GM23338 (cell line): ENCODE measurements around the gene GAK. TPM values are rescaled to one million over a fixed set of nuclear protein-coding genes. Genes with fewer than 3 reads are reported as not detected.

Experiments used
- ATAC-seq: fragments of 200-7000 bp; cut with Tn5 transposase; 3 replicates; pipeline ENCODE4 v1.9.1; 2020
- DNase-seq: peaks from one replicate; pipeline ENCODE4 v3.0.0-alpha.2; 2015; ENCODE audit warnings: low spot score
- H2AFZ ChIP-seq: fragments of 200-600 bp; sonication (generic); 2 replicates; pipeline ENCODE4 v1.8.0; 2016; ENCODE audit warnings: antibody characterized with exemption, mild to moderate bottlenecking, moderate library complexity
- H3F3A ChIP-seq: fragments of 200-600 bp; sonication (generic); replicated peaks from 2 replicates; pipeline ENCODE4 v1.8.0; 2017; ENCODE audit warnings: antibody characterized with exemption, mixed run types, low read depth
- H3K27ac ChIP-seq: fragments of 200-600 bp; sonication (generic); 2 replicates; pipeline ENCODE4 v1.6.1; 2016; ENCODE audit warnings: low read depth
- H3K27me3 ChIP-seq: fragments of 200-600 bp; sonication (generic); 2 replicates; pipeline ENCODE4 v1.8.0; 2016; ENCODE audit warnings: mild to moderate bottlenecking, mixed run types, moderate library complexity; ENCODE audit not compliant: insufficient read depth
- H3K36me3 ChIP-seq: fragments of 200-600 bp; sonication (generic); 2 replicates; pipeline ENCODE4 v1.8.0; 2016; ENCODE audit warnings: mild to moderate bottlenecking; ENCODE audit not compliant: insufficient read depth
- H3K4me1 ChIP-seq: fragments of 200-600 bp; sonication (generic); 2 replicates; pipeline ENCODE4 v1.8.0; 2016; ENCODE audit warnings: mild to moderate bottlenecking, moderate library complexity; ENCODE audit not compliant: insufficient read depth
- H3K4me2 ChIP-seq: fragments of 200-600 bp; sonication (generic); 2 replicates; pipeline ENCODE4 v1.7.1; 2017; ENCODE audit warnings: mixed run types
- H3K4me3 ChIP-seq: fragments of 200-600 bp; sonication (generic); 2 replicates; pipeline ENCODE4 v1.6.1; 2016; ENCODE audit warnings: mixed run types
- H3K79me2 ChIP-seq: fragments of 200-600 bp; sonication (generic); replicated peaks from 2 replicates; pipeline ENCODE4 v1.8.0; 2017; ENCODE audit warnings: mild to moderate bottlenecking; ENCODE audit not compliant: insufficient read depth
- H3K9me2 ChIP-seq: fragments of 200-600 bp; sonication (generic); 2 replicates; pipeline ENCODE4 v1.8.0; 2017; ENCODE audit not compliant: insufficient read depth
- H4K20me1 ChIP-seq: fragments of 200-600 bp; sonication (generic); replicated peaks from 2 replicates; pipeline ENCODE4 v1.8.0; 2017; ENCODE audit warnings: mild to moderate bottlenecking; ENCODE audit not compliant: insufficient read depth
- H3K27ac Mint-ChIP-seq: 2 replicates; pipeline ENCODE4 v1.8.0; 2020; ENCODE audit warnings: inconsistent platforms, mild to moderate bottlenecking, moderate library complexity, mixed read lengths
- H3K27me3 Mint-ChIP-seq: 3 replicates; pipeline ENCODE4 v1.8.0; 2022; ENCODE audit warnings: low read depth, mild to moderate bottlenecking, moderate library complexity, mixed read lengths, inconsistent platforms; ENCODE audit not compliant: insufficient read depth, poor library complexity
- H3K36me3 Mint-ChIP-seq: 3 replicates; pipeline ENCODE4 v1.8.0; 2021; ENCODE audit warnings: low read depth, mild to moderate bottlenecking, inconsistent platforms, moderate library complexity, mixed read lengths
- H3K4me1 Mint-ChIP-seq: 3 replicates; pipeline ENCODE4 v1.8.0; 2020; ENCODE audit warnings: mild to moderate bottlenecking, inconsistent platforms, mixed read lengths
- H3K4me3 Mint-ChIP-seq: 3 replicates; pipeline ENCODE4 v1.8.0; 2021; ENCODE audit warnings: moderate library complexity, mild to moderate bottlenecking, inconsistent platforms, mixed read lengths
- H3K9me3 Mint-ChIP-seq: 3 replicates; pipeline ENCODE4 v1.8.0; 2020; ENCODE audit warnings: moderate library complexity, mild to moderate bottlenecking, inconsistent platforms, mixed read lengths
- CREB1 ChIP-seq: fragments of 250-450 bp; sonication (Bioruptor Pico); IDR thresholded peaks from 2 replicates; pipeline ENCODE4 v1.5.0; 2020; ENCODE audit warnings: low read depth, mild to moderate bottlenecking, moderate library complexity
- EZH2 ChIP-seq: fragments of 200-600 bp; sonication (generic); IDR thresholded peaks from one replicate; pipeline ENCODE4 v1.8.0; 2017; ENCODE audit warnings: antibody characterized with exemption, mild to moderate bottlenecking, low read depth; ENCODE audit not compliant: unreplicated experiment
- EZH2phosphoT487 ChIP-seq: fragments of 200-600 bp; sonication (generic); IDR thresholded peaks from one replicate; pipeline ENCODE4 v1.8.1; 2018; ENCODE audit warnings: antibody characterized with exemption; ENCODE audit not compliant: unreplicated experiment
- JUNB ChIP-seq: IDR thresholded peaks from one replicate; pipeline ENCODE4 v1.6.1; 2016; ENCODE audit warnings: antibody characterized with exemption; ENCODE audit not compliant: unreplicated experiment
- POLR2AphosphoS5 ChIP-seq: IDR thresholded peaks from 2 replicates; pipeline ENCODE4 v1.6.1; 2016; ENCODE audit warnings: antibody characterized with exemption, low read depth
- STAT1 ChIP-seq: IDR thresholded peaks from one replicate; pipeline ENCODE4 v1.6.1; 2016; ENCODE audit warnings: antibody characterized with exemption; ENCODE audit not compliant: unreplicated experiment
- ZNF114 ChIP-seq: fragments of 250-450 bp; sonication (Bioruptor Pico); IDR thresholded peaks from 2 replicates; pipeline ENCODE4 v1.5.0; 2020; ENCODE audit warnings: mild to moderate bottlenecking, moderate library complexity
- ZNF331 ChIP-seq: fragments of 250-450 bp; sonication (Bioruptor Pico); IDR thresholded peaks from 2 replicates; pipeline ENCODE4 v1.5.0; 2020; ENCODE audit warnings: low read depth, mild to moderate bottlenecking, moderate library complexity
- polyA plus RNA-seq: library from polyadenylated mRNA; unstranded; fragments of >200 nt; fragmentation: Nextera tagmentation; extraction: Ambion mirVana; gene quantifications from 2 replicates; pipeline ENCODE4 v1.2.1, GENCODE V29; 2016
- total RNA-seq: library from RNA; depleted of rRNA; stranded (reverse); fragments of >200 nt; shearing (Covaris generic); gene quantifications from 2 replicates; pipeline ENCODE4 v1.2.3, GENCODE V29; 2014
- TF ChIP-seq, protein P1 (sequence below), 2 experiments: fragments of 200-600 bp in 1 of 2; sonication (generic) in 1 of 2; conservative IDR thresholded peaks; 2 replicates each; pipeline versions ENCODE4 v1.5.1 to v1.6.1; 2016 to 2017; ENCODE audit warnings: antibody characterized with exemption in 2 of 2, low read depth in 2 of 2, mild to moderate bottlenecking in 2 of 2, moderate library complexity in 1 of 2
- TF ChIP-seq, protein P2 (sequence below): IDR thresholded peaks from 2 replicates; pipeline ENCODE4 v1.6.1; 2016; ENCODE audit warnings: antibody characterized with exemption
- TF ChIP-seq, protein P3 (sequence below): IDR thresholded peaks from one replicate; pipeline ENCODE4 v1.6.1; 2018; ENCODE audit warnings: antibody characterized with exemption; ENCODE audit not compliant: unreplicated experiment

GAK gene
- total and polyA plus RNA-seq, 2 experiments from 2014 or later: 48.5 to 124 TPM

DNA sequence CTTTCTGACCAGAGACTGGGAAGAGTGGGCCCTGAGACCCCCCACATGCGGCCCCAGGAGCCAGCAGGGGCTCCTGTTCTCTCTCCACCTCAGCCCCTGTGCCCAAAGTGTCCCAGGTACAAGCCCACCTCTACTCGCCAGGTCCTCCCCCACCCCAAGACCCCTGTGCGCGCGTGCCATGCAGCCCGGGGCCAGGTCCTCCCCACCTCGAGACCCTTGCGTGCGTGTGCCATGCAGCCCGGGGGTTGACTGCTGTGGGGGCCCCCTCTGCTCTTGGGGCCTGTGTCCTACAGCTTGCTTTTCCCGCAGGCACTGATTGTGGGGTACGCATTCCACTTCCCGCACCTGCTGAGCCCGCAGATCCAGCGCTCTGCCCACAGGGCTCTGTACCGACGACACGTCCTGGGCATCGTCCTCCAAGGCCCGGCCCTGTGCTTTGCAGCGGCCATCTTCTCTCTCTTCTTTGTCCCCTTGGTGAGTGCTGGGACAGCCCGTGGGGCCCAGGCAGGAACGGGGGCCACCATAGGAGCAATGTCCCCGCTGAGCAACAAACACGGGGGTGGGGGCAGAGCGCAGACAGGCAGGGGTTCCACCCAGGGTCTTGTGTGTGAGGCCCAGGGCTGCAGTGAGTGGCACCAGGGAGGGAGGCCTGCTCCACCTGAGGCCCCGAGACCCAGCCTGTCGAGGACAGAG lies 20.9 kb upstream of the GAK start:
- Histone ChIP-seq H3K4me3 (no peak overlapping the region), H2AFZ (no peak overlapping the region), H3K36me3 (no peaks in the 10 kb centered on the region), H3K4me1 (no peaks in the 10 kb centered on the region), H3K9me2 (no peaks in the 10 kb centered on the region), H3F3A (no peaks in the 10 kb centered on the region), H3K27ac (no peak overlapping the region), H3K4me2 (no peak overlapping the region), H3K27me3 (no peaks in the 10 kb centered on the region), H3K79me2 (no peaks in the 10 kb centered on the region), H4K20me1 (no peaks in the 10 kb centered on the region; the same call in 1 of the 2 replicates)
- Mint-ChIP-seq H3K36me3 (no peaks in the 10 kb centered on the region; the same call in 2 of the 3 replicates), H3K27me3 (peaks cover 5% of the 10 kb centered on the region), H3K27ac (no peak overlapping the region), H3K9me3 (no peaks in the 10 kb centered on the region), H3K4me1 (peaks cover 5% of the 10 kb centered on the region; the same call in 2 of the 3 replicates), H3K4me3 (no peak overlapping the region)
- TF ChIP-seq ZNF114 (no peak), EZH2phosphoT487 (no peak), CREB1 (CRISPR knock-in tag) (no peak), ZNF331 (no peak), STAT1 (no peak), POLR2AphosphoS5 (no peak), EZH2 (no peak)
- TF ChIP-seq, protein P1, sequence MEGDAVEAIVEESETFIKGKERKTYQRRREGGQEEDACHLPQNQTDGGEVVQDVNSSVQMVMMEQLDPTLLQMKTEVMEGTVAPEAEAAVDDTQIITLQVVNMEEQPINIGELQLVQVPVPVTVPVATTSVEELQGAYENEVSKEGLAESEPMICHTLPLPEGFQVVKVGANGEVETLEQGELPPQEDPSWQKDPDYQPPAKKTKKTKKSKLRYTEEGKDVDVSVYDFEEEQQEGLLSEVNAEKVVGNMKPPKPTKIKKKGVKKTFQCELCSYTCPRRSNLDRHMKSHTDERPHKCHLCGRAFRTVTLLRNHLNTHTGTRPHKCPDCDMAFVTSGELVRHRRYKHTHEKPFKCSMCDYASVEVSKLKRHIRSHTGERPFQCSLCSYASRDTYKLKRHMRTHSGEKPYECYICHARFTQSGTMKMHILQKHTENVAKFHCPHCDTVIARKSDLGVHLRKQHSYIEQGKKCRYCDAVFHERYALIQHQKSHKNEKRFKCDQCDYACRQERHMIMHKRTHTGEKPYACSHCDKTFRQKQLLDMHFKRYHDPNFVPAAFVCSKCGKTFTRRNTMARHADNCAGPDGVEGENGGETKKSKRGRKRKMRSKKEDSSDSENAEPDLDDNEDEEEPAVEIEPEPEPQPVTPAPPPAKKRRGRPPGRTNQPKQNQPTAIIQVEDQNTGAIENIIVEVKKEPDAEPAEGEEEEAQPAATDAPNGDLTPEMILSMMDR (conservative IDR thresholded peaks at IDR 0.05; ENCODE audit: low read depth in 2 of 2): no peak
- TF ChIP-seq, protein P2, sequence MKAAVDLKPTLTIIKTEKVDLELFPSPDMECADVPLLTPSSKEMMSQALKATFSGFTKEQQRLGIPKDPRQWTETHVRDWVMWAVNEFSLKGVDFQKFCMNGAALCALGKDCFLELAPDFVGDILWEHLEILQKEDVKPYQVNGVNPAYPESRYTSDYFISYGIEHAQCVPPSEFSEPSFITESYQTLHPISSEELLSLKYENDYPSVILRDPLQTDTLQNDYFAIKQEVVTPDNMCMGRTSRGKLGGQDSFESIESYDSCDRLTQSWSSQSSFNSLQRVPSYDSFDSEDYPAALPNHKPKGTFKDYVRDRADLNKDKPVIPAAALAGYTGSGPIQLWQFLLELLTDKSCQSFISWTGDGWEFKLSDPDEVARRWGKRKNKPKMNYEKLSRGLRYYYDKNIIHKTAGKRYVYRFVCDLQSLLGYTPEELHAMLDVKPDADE: no peak
- ATAC-seq: no peak
- DNase-seq: no peak

DNA sequence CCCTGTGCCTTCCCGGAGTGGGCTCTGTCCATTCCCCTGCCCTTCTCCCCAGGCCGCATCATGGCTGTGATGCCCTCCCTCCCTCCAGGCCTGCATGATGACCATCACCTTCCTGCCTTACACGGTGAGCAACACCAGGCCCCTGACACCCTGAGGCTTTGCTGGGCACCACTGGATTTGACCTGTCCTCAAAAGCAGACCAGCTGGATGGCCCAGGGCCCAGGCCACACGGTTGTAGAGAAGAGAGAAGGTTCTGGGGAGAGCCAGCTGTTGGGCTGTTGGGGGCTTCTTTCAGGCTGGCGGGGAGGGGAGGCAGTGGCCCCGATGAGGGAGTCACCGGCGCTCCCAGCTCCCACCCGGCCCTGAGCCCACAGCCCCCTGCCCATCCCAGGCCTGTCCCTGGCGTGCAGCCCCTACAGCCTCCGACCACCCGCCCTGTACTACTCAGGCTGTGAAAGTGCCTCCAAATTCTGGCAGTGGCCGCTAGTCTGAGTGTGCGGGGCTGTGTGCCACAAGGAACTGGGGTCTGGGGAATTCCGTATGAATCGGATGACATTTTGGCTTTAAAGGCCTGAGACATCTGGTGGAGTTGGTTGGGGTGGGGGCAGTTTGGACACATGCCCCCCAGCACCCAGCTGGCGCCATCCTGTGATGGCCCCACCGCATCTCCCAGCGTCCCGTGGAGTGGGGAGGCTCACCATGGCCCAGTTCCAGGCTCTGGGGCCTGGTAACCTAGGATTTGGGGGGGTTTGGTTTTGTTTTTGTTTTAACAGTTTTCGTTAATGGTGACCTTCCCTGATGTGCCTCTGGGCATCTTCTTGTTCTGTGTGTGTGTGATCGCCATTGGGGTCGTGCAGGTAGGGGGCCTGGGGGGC lies 19.7 kb upstream of the GAK start:
- DNase-seq: no peak
- no peak overlapping the region for H3K4me3 Mint-ChIP-seq
- TF ChIP-seq STAT1 (no peak), EZH2 (no peak), ZNF331 (no peak), CREB1 (CRISPR knock-in tag) (no peak), JUNB (no peak), POLR2AphosphoS5 (no peak)
- TF ChIP-seq, protein P3, sequence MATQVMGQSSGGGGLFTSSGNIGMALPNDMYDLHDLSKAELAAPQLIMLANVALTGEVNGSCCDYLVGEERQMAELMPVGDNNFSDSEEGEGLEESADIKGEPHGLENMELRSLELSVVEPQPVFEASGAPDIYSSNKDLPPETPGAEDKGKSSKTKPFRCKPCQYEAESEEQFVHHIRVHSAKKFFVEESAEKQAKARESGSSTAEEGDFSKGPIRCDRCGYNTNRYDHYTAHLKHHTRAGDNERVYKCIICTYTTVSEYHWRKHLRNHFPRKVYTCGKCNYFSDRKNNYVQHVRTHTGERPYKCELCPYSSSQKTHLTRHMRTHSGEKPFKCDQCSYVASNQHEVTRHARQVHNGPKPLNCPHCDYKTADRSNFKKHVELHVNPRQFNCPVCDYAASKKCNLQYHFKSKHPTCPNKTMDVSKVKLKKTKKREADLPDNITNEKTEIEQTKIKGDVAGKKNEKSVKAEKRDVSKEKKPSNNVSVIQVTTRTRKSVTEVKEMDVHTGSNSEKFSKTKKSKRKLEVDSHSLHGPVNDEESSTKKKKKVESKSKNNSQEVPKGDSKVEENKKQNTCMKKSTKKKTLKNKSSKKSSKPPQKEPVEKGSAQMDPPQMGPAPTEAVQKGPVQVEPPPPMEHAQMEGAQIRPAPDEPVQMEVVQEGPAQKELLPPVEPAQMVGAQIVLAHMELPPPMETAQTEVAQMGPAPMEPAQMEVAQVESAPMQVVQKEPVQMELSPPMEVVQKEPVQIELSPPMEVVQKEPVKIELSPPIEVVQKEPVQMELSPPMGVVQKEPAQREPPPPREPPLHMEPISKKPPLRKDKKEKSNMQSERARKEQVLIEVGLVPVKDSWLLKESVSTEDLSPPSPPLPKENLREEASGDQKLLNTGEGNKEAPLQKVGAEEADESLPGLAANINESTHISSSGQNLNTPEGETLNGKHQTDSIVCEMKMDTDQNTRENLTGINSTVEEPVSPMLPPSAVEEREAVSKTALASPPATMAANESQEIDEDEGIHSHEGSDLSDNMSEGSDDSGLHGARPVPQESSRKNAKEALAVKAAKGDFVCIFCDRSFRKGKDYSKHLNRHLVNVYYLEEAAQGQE: no peak
- TF ChIP-seq, protein P1 (conservative IDR thresholded peaks at IDR 0.05; ENCODE audit: low read depth in 2 of 2): no peak

More for the DNA sequence above, 19.7 kb upstream of the GAK start:
- H3K4me3 ChIP-seq: no peak overlapping the region
- no peaks in the 10 kb centered on the region for H3K36me3 ChIP-seq
- Mint-ChIP-seq H3K27me3 (peaks cover 7% of the 10 kb centered on the region), H3K36me3 (no peaks in the 10 kb centered on the region; the same call in 2 of the 3 replicates), H3K9me3 (no peaks in the 10 kb centered on the region), H3K4me1 (peaks cover 5% of the 10 kb centered on the region; the same call in 2 of the 3 replicates), H3K27ac (no peak overlapping the region; the same call in 1 of the 2 replicates)
- no peak overlapping the region for H2AFZ ChIP-seq
- no peak overlapping the region for H3K27ac ChIP-seq
- no peaks in the 10 kb centered on the region for H3K27me3 ChIP-seq
- ATAC-seq: no peak
- no peak overlapping the region for H3K4me2 ChIP-seq
- no peaks in the 10 kb centered on the region for H3F3A ChIP-seq
- no peaks in the 10 kb centered on the region for H3K9me2 ChIP-seq
- no peaks in the 10 kb centered on the region for H3K79me2 ChIP-seq
- H3K4me1 ChIP-seq: no peaks in the 10 kb centered on the region
- H4K20me1 ChIP-seq: no peaks in the 10 kb centered on the region; the same call in 1 of the 2 replicates
